Stimulated activated CD8-positive, alpha-beta memory T cell treated with anti-CD3 and anti-CD28 coated beads, Interleukin-7, amount 100 ng/mL, for 48 hours (primary cell): ENCODE data around the gene MCM7.
"Not testable (repeated sequence)": the region's sequence is repeated elsewhere in the genome, so short reads cannot be mapped to it uniquely, and the experiment has no call there.

ENCODE experiments used
- DNase-seq, 2 donors: peaks; one replicate each; pipeline ENCODE4 v3.0.0-alpha.2; 2020; ENCODE audit warnings: low read depth in 1 of 2; ENCODE audit errors: extremely low read depth in 1 of 2

MCM7 gene

GRCh38 chr7:100101016-100101862 lies at the start of gene MCM7, which contains the start of gene AP4M1:
Gene MCM7, minus strand, starts transcription at chr7:100101397. Its CDS starts 103 bp downstream, at chr7:100101294.
Gene AP4M1, plus strand, starts transcription at chr7:100101643. Its CDS starts 72 bp downstream, at chr7:100101715.
- peak; percentile 98 for DNase-seq

GRCh38 chr7:100148559-100149328 lies 47.5 kb upstream of the MCM7 start, which contains the start of gene LAMTOR4:
Gene LAMTOR4, plus strand, starts transcription at chr7:100148918. Its CDS starts 55 bp downstream, at chr7:100148973.
- DNase-seq, result peak; percentile 95 to 99

- DNase-seq, result no peak
Measured at GRCh38 chr7:100148225-100148558, 47.0 kb upstream of the MCM7 start.

GRCh38 chr7:100147278-100147677 lies 46.1 kb upstream of the MCM7 start:
- DNase-seq, result no peak

- not testable (repeated sequence) for DNase-seq
Measured at GRCh38 chr7:100146350-100146749, 45.2 kb upstream of the MCM7 start.

GRCh38 chr7:100142461-100142860 lies 41.3 kb upstream of the MCM7 start:
- no peak for DNase-seq

GRCh38 chr7:100141555-100141949 lies 40.4 kb upstream of the MCM7 start:
- DNase-seq, result no peak

GRCh38 chr7:100137851-100138760 lies 36.9 kb upstream of the MCM7 start:
- DNase-seq, result no peak

- no peak for DNase-seq
Measured at GRCh38 chr7:100132697-100133151, 31.5 kb upstream of the MCM7 start.

- DNase-seq, result no peak
Measured at GRCh38 chr7:100132126-100132525, 30.9 kb upstream of the MCM7 start.

- peak; percentile 50 to 64 for DNase-seq
Measured at GRCh38 chr7:100130608-100131453, 29.6 kb upstream of the MCM7 start.

GRCh38 chr7:100130220-100130607 lies 29.0 kb upstream of the MCM7 start:
- not testable (repeated sequence) for DNase-seq

- no peak for DNase-seq
Measured at GRCh38 chr7:100128637-100128963, 27.4 kb upstream of the MCM7 start.

- DNase-seq, result no peak
Measured at GRCh38 chr7:100127866-100128636, 26.9 kb upstream of the MCM7 start.

GRCh38 chr7:100126931-100127865 lies 26.0 kb upstream of the MCM7 start, which contains the start of gene MBLAC1:
Gene MBLAC1, plus strand, starts transcription at chr7:100126967. Its CDS starts 429 bp downstream, at chr7:100127396.
- DNase-seq, result peak; percentile 76 to 80

- no peak for DNase-seq
Measured at GRCh38 chr7:100126239-100126930, 25.2 kb upstream of the MCM7 start.
